H1 (cell line): Measurements from ENCODE around the gene ATG16L1. TPM values are rescaled to one million over a fixed set of nuclear protein-coding genes. Genes with fewer than 3 reads are reported as not detected.

Experiments used
- ATF3 ChIP-seq: IDR thresholded peaks from 2 replicates; pipeline ENCODE4 v1.6.1; 2011; ENCODE audit warnings: low read depth, mild to moderate bottlenecking, low read length; ENCODE audit not compliant: insufficient read depth
- CTCF ChIP-seq, 3 experiments: IDR thresholded peaks; 1 replicate in 2 of 3; 2 replicates in 1 of 3; pipeline versions ENCODE4 v1.5.1 to v1.6.1; 2011; ENCODE audit warnings: low read length in 3 of 3, mild to moderate bottlenecking in 3 of 3, inconsistent platforms in 2 of 3, low read depth in 1 of 3, moderate library complexity in 1 of 3; ENCODE audit not compliant: insufficient read depth in 1 of 3; ENCODE audit errors: control extremely low read depth in 1 of 3
- HDAC2 ChIP-seq, 2 experiments: fragments of 300-600 bp in 1 of 2; sonication (generic) in 1 of 2; IDR thresholded peaks; 2 replicates each; pipeline ENCODE4 v1.6.1; 2011 to 2012; ENCODE audit warnings: low read depth in 2 of 2, low read length in 2 of 2, mild to moderate bottlenecking in 2 of 2, moderate library complexity in 2 of 2, borderline replicate concordance in 1 of 2, inconsistent platforms in 1 of 2
- NANOG ChIP-seq: IDR thresholded peaks from 2 replicates; pipeline ENCODE4 v1.6.1; 2011; ENCODE audit warnings: low read length, low read depth, mild to moderate bottlenecking, inconsistent platforms; ENCODE audit not compliant: insufficient read depth, poor library complexity, severe bottlenecking
- SIN3A ChIP-seq, 2 experiments: IDR thresholded peaks in 1 of 2; conservative IDR thresholded peaks in 1 of 2; 2 replicates each; pipeline ENCODE4 v1.6.1; 2011 to 2012; ENCODE audit warnings: low read length in 2 of 2, improper control_type of control experiment in 1 of 2, low read depth in 1 of 2, mild to moderate bottlenecking in 1 of 2
- polyA plus RNA-seq, 7 experiments: library from polyadenylated mRNA; depleted of rRNA in 3 of 7; stranded (reverse) in 5 of 7; unstranded in 2 of 7; fragments of >200 nt in 5 of 7; fragments of 200-250 nt in 2 of 7; gene quantifications; 1 replicate in 5 of 7; 2 replicates in 1 of 7; 4 replicates in 1 of 7; pipeline versions ENCODE4 v1.2.1 to v1.2.3, GENCODE V29; 2011 to 2013; ENCODE audit warnings: missing spikeins in 2 of 7, mixed read lengths in 2 of 7
- total RNA-seq: library from RNA; stranded (reverse); fragmentation: NEBNext Ultra II Directional; extraction: Animal tissue kit (Norgen Biotek cat#: 25700); gene quantifications from 2 replicates; pipeline ENCODE4 v1.2.1, GENCODE V29; 2021

The ATG16L1 gene
- total and polyA plus RNA-seq, 2 of the 8 experiments (the other 6 are each of a cell fraction or from before 2014, with no cell fraction given) = 18.3 to 31.0 TPM

- TF ChIP-seq CTCF (IDR thresholded peaks at IDR 0.05; ENCODE audit: control extremely low read depth in 1 of 3, insufficient read depth in 1 of 3, low read depth in 1 of 3, low read length in 3 of 3) = peak in 1 of 3 experiments; percentile 12; a peak in 1 of 4 replicates
- no peak for TF ChIP-seq HDAC2 (IDR thresholded peaks at IDR 0.05; ENCODE audit: borderline replicate concordance in 1 of 2, low read depth in 2 of 2, low read length in 2 of 2)
- TF ChIP-seq NANOG = no peak
- no peak for TF ChIP-seq ATF3
- no peak for TF ChIP-seq SIN3A (conservative IDR thresholded peaks at IDR 0.05 in 1 of 2, IDR thresholded peaks at IDR 0.05 in 1 of 2; ENCODE audit: low read depth in 1 of 2, low read length in 2 of 2)
Observed at GRCh38 chr2:233311241-233311926, 59.9 kb downstream of the ATG16L1 start (continued).
